ENCODE results near the gene TPGS1. TPM values are rescaled to one million over a fixed set of nuclear protein-coding genes. Genes with fewer than 3 reads are reported as not detected.
A peak's percentile ranks its signal among the peaks of the same experiment; 100 is the strongest.

Gene TPGS1
- total and polyA plus RNA-seq, 2 donors (not counting 3 experiments of a cell fraction or from before 2014, with no cell fraction given) = 20.9 to 24.7 TPM

- ChIA-PET CTCF (interaction anchor here (1.7 kb wide), 1 partner anchor 10 kb away, joined by 7 read pairs; the partner anchor contains the start of gene CDC34), POLR2A (no interaction called here)
These were observed 34.4 kb downstream of the TPGS1 start for GRCh38 chr19:541699-542098.

More at GRCh38 chr19:541699-542098, 34.4 kb downstream of the TPGS1 start:
- Histone ChIP-seq H3K9ac (replicated peaks; ENCODE audit: extremely low read depth, insufficient read depth, low read length) (no peak overlapping the region), H3K36me3 (ENCODE audit: control insufficient read depth in 2 of 2, extremely low read depth in 1 of 2, insufficient read depth in 2 of 2, low read length in 2 of 2) (peaks cover 5 to 36% of the 10 kb centered on the region in 2 experiments), H3K9me3 (replicated peaks; ENCODE audit: control insufficient read depth, insufficient read depth, low read length) (no peaks in the 10 kb centered on the region), H3K79me2 (ENCODE audit: control insufficient read depth, insufficient read depth, low read length) (peaks cover 2% of the 10 kb centered on the region), H3K27ac (ENCODE audit: insufficient read depth, low read depth, low read length) (no peak overlapping the region), H3K4me2 (ENCODE audit: insufficient read depth, low read length) (no peak overlapping the region), H3K9me1 (replicated peaks; ENCODE audit: control insufficient read depth, extremely low read depth, insufficient read depth, low read length) (no peaks in the 10 kb centered on the region), H2AFZ (ENCODE audit: low read depth, low read length) (no peak overlapping the region), H3K4me1 (ENCODE audit: control insufficient read depth, extremely low read depth, insufficient read depth, low read length) (no peaks in the 10 kb centered on the region), H4K20me1 (replicated peaks; ENCODE audit: control insufficient read depth, extremely low read depth, insufficient read depth, low read length) (no peaks in the 10 kb centered on the region), H3K4me3 (replicated peaks in 1 of 3; ENCODE audit: insufficient read depth in 1 of 3, low read depth in 1 of 3, low read length in 3 of 3) (no peak overlapping the region), H3K27me3 (ENCODE audit: control insufficient read depth in 2 of 2, insufficient read depth in 2 of 2, low read length in 2 of 2) (no peaks in the 10 kb centered on the region)
- TF ChIP-seq FOS (IDR thresholded peaks at IDR 0.05; ENCODE audit: borderline replicate concordance, insufficient read depth, low read length) (no peak), MAX (IDR thresholded peaks at IDR 0.05; ENCODE audit: insufficient read depth, insufficient read length) (no peak), POLR2AphosphoS5 (IDR thresholded peaks at IDR 0.05; ENCODE audit: insufficient read depth, low read depth, low read length) (no peak), MYC (IDR thresholded peaks at IDR 0.05; ENCODE audit: low read depth, low read length) (no peak), JUN (IDR thresholded peaks at IDR 0.05; ENCODE audit: borderline replicate concordance, insufficient read depth, insufficient read length, low read depth) (no peak), EZH2 (IDR thresholded peaks at IDR 0.05; ENCODE audit: borderline replicate concordance, low read depth, low read length, severe bottlenecking) (no peak), CTCF (IDR thresholded peaks at IDR 0.05; ENCODE audit: extremely low read depth in 1 of 2, insufficient read depth in 1 of 2, low read depth in 1 of 2, low read length in 2 of 2) (no peak), POLR2A (IDR thresholded peaks at IDR 0.05; ENCODE audit: low read depth, low read length) (no peak), GATA2 (IDR thresholded peaks at IDR 0.05; ENCODE audit: insufficient read depth, insufficient read length, low read depth, low read length) (no peak)
- DNase-seq (ENCODE audit: low read depth, low spot score) (no peak), FAIRE-seq (no peak)
- dilution Hi-C loops (cut with MboI; ENCODE audit: extremely low pct_ligation_motif_present, low sequenced_read_pairs) (no loop called here), intact Hi-C loops (cut with micrococcal nuclease) (no loop called here)
- BruUV-seq (replicated peaks) = TSS peak; percentile 12

All from endothelial cell of umbilical vein (primary cell).